Measurements from ENCODE around the gene SLC50A1. TPM values are rescaled to one million over a fixed set of nuclear protein-coding genes. Genes with fewer than 3 reads are reported as not detected.

Gene SLC50A1
- polyA plus RNA-seq, 4 donors = 52.7 to 63.7 (median 58.5) TPM

GRCh38 chr1:155181371-155182051 is 45.9 kb downstream of the SLC50A1 start:
- no peak for DNase-seq (ENCODE audit: low read depth in 4 of 4, low spot score in 3 of 4)

DNA sequence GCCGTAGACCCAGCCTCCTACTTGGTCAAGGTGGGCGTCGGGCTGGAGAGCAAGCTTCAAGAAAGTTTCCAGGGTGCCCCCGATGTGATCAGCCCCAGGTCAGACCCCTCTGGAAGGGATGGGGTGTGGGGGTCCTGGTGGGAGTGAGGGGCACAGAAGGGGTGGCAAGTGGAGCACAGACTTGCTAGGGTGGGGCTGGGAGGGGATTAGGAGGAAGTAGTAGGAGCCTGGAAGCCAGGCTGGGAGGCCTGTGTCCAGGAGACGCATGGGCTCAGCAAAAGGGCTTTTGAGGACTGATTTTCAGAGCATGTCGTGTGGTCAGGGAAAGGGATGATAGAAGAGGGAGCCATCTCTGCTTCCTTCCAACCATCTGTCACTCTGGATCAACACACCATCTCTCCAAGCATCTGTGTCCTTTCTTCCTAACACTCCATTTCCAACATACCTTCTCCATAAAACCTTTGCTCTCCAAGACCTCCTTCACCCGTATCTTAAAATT is 46.4 kb downstream of the SLC50A1 start:
- DNase-seq (ENCODE audit: low read depth in 4 of 4, low spot score in 3 of 4) = no peak

DNA sequence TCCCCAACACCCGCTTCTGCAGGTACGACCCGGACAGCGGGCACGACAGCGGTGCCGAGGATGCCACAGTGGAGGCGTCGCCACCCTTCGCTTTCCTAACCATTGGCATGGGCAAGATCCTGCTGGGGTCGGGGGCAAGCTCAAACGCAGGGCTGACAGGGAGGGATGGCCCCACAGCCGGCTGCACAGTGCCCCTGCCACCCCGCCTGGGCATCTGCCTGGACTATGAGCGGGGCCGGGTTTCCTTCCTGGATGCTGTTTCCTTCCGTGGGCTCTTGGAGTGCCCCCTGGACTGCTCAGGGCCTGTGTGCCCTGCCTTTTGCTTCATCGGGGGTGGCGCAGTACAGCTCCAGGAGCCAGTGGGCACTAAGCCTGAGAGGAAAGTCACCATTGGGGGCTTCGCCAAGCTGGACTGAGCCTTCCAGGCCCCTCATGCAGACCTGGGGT is 48.1 kb downstream of the SLC50A1 start:
- no peak for DNase-seq (ENCODE audit: low read depth in 4 of 4, low spot score in 3 of 4)

GRCh38 chr1:155184351-155184811 is 48.7 kb downstream of the SLC50A1 start:
- no peak for DNase-seq (ENCODE audit: low read depth in 4 of 4, low spot score in 3 of 4)

- no peak for DNase-seq (ENCODE audit: low read depth in 4 of 4, low spot score in 3 of 4)
Observed at GRCh38 chr1:155184835-155185782, 49.5 kb downstream of the SLC50A1 start.

- DNase-seq (ENCODE audit: low read depth in 4 of 4, low spot score in 3 of 4) = no peak
Observed at GRCh38 chr1:155185783-155186066, 50.1 kb downstream of the SLC50A1 start.

- no peak for DNase-seq (ENCODE audit: low read depth in 4 of 4, low spot score in 3 of 4)
Observed at GRCh38 chr1:155186067-155186793, 50.6 kb downstream of the SLC50A1 start.

GRCh38 chr1:155186794-155187455 is 51.3 kb downstream of the SLC50A1 start:
- no peak for DNase-seq (ENCODE audit: low read depth in 4 of 4, low spot score in 3 of 4)

- DNase-seq (ENCODE audit: low read depth in 4 of 4, low spot score in 3 of 4) = no peak
Observed at GRCh38 chr1:155187456-155187891, 51.8 kb downstream of the SLC50A1 start.

GRCh38 chr1:155188268-155188667 is 52.6 kb downstream of the SLC50A1 start:
- no peak for DNase-seq (ENCODE audit: low read depth in 4 of 4, low spot score in 3 of 4)

Other genes with a start within 250 kb of the SLC50A1 start
- gene PMVK, start 199.1 kb upstream of the SLC50A1 start, polyA plus RNA-seq (ENCODE audit: insufficient read length in 4 of 4) = 10 to 100 TPM; 33.2 to 44.8 (median 34.6) TPM
- gene PBXIP1, start 179.8 kb upstream of the SLC50A1 start, polyA plus RNA-seq (ENCODE audit: insufficient read length in 4 of 4) = 10 to 100 TPM; 64.9 to 74.6 (median 71.5) TPM
- gene PYGO2, start 174.1 kb upstream of the SLC50A1 start, polyA plus RNA-seq (ENCODE audit: insufficient read length in 4 of 4) = 10 to 100 TPM; 46.9 to 52.2 (median 50.7) TPM
- gene SHC1, start 165.1 kb upstream of the SLC50A1 start, polyA plus RNA-seq (ENCODE audit: insufficient read length in 4 of 4) = 10 to 100 TPM; 87.1 to 89.4 (median 88.0) TPM
- gene CKS1B, start 161.2 kb upstream of the SLC50A1 start, polyA plus RNA-seq (ENCODE audit: insufficient read length in 4 of 4) = 100 to 1,000 TPM in 2 of 4 donors, 10 to 100 TPM in 2; 89.4 to 103 (median 100) TPM
- 10 to 100 TPM; 29.7 to 31.6 (median 30.8) TPM for gene FLAD1, start 152.5 kb upstream of the SLC50A1 start, polyA plus RNA-seq (ENCODE audit: insufficient read length in 4 of 4)
- under 1 TPM; 0.26 to 0.43 (median 0.34) TPM for gene LENEP, start 142.3 kb upstream of the SLC50A1 start, polyA plus RNA-seq (ENCODE audit: insufficient read length in 4 of 4)
- gene ZBTB7B, start 133.1 kb upstream of the SLC50A1 start, polyA plus RNA-seq (ENCODE audit: insufficient read length in 4 of 4) = 10 to 100 TPM; 13.0 to 17.4 (median 14.4) TPM
- 1 to 10 TPM; 1.6 to 2.1 (median 1.8) TPM for gene DCST2, start 102.1 kb upstream of the SLC50A1 start, polyA plus RNA-seq (ENCODE audit: insufficient read length in 4 of 4)
- under 1 TPM; 0.19 to 0.31 (median 0.28) TPM for gene DCST1, start 102.0 kb upstream of the SLC50A1 start, polyA plus RNA-seq (ENCODE audit: insufficient read length in 4 of 4)
- 10 to 100 TPM; 42.9 to 63.4 (median 44.4) TPM for gene ADAM15, start 84.5 kb upstream of the SLC50A1 start, polyA plus RNA-seq (ENCODE audit: insufficient read length in 4 of 4)
- gene EFNA4, start 72.1 kb upstream of the SLC50A1 start, polyA plus RNA-seq (ENCODE audit: insufficient read length in 4 of 4) = 10 to 100 TPM; 18.5 to 22.9 (median 21.4) TPM
- gene EFNA3, start 57.0 kb upstream of the SLC50A1 start, polyA plus RNA-seq (ENCODE audit: insufficient read length in 4 of 4) = 1 to 10 TPM; 6.0 to 7.9 (median 7.1) TPM
- 10 to 100 TPM; 67.0 to 75.7 (median 72.2) TPM for gene EFNA1, start 8.0 kb upstream of the SLC50A1 start, polyA plus RNA-seq (ENCODE audit: insufficient read length in 4 of 4)
- 10 to 100 TPM; 31.8 to 57.2 (median 36.6) TPM for gene DPM3, start 4.7 kb downstream of the SLC50A1 start, polyA plus RNA-seq (ENCODE audit: insufficient read length in 4 of 4)
- gene KRTCAP2, start 37.5 kb downstream of the SLC50A1 start, polyA plus RNA-seq (ENCODE audit: insufficient read length in 4 of 4) = 100 to 1,000 TPM; 137 to 177 (median 153) TPM
- 1 to 10 TPM; 2.7 to 4.1 (median 3.2) TPM for gene TRIM46, start 38.0 kb downstream of the SLC50A1 start, polyA plus RNA-seq (ENCODE audit: insufficient read length in 4 of 4)
- 10 to 100 TPM; 28.1 to 41.7 (median 33.4) TPM for gene THBS3, start 72.0 kb downstream of the SLC50A1 start, polyA plus RNA-seq (ENCODE audit: insufficient read length in 4 of 4)
- gene MTX1, start 72.8 kb downstream of the SLC50A1 start, polyA plus RNA-seq (ENCODE audit: insufficient read length in 4 of 4) = 10 to 100 TPM; 38.8 to 50.3 (median 42.0) TPM
- 10 to 100 TPM; 20.8 to 32.3 (median 24.8) TPM for gene ENTREP3, start 119.6 kb downstream of the SLC50A1 start, polyA plus RNA-seq (ENCODE audit: insufficient read length in 4 of 4)
- gene SCAMP3, start 126.5 kb downstream of the SLC50A1 start, polyA plus RNA-seq (ENCODE audit: insufficient read length in 4 of 4) = 10 to 100 TPM; 59.7 to 64.7 (median 60.8) TPM
- gene CLK2, start 137.7 kb downstream of the SLC50A1 start, polyA plus RNA-seq (ENCODE audit: insufficient read length in 4 of 4) = 10 to 100 TPM; 71.1 to 81.1 (median 75.7) TPM
- gene HCN3, start 141.6 kb downstream of the SLC50A1 start, polyA plus RNA-seq (ENCODE audit: insufficient read length in 4 of 4) = 10 to 100 TPM in 1 of 4 donors, 1 to 10 TPM in 3; 9.4 to 11.2 (median 9.7) TPM
- gene PKLR, start 165.6 kb downstream of the SLC50A1 start, polyA plus RNA-seq (ENCODE audit: insufficient read length in 4 of 4) = 10 to 100 TPM in 1 of 4 donors, 1 to 10 TPM in 3; 6.3 to 11.7 (median 8.5) TPM
- gene FDPS, start 173.0 kb downstream of the SLC50A1 start, polyA plus RNA-seq (ENCODE audit: insufficient read length in 4 of 4) = 100 to 1,000 TPM; 164 to 181 (median 167) TPM
- gene RUSC1, start 185.0 kb downstream of the SLC50A1 start, polyA plus RNA-seq (ENCODE audit: insufficient read length in 4 of 4) = 10 to 100 TPM; 35.5 to 44.1 (median 36.6) TPM

All from right renal pelvis (tissue), 4 donors.